ENCODE results near the gene SLC2A6. TPM values are rescaled to one million over a fixed set of nuclear protein-coding genes. Genes with fewer than 3 reads are reported as not detected.

SLC2A6 gene
- polyA plus RNA-seq, 1 experiment, result 1.7 TPM

GRCh38 chr9:133515240-133515610 lies 36.3 kb upstream of the SLC2A6 start:
- Histone ChIP-seq H3K4me3 (ENCODE audit: low read depth, low read length) (no peak overlapping the region), H3K27ac (ENCODE audit: low read depth, low read length) (no peak overlapping the region), H3K27me3 (ENCODE audit: control insufficient read depth, insufficient read depth, low read length) (peaks cover 45% of the 10 kb centered on the region), H3K9me3 (ENCODE audit: control insufficient read depth, insufficient read depth, low read length) (peaks cover 16% of the 10 kb centered on the region; the same call in 1 of the 2 replicates)
- ChIA-PET CTCF (no interaction called here), POLR2A (no interaction called here)
- TF ChIP-seq CTCF (IDR thresholded peaks at IDR 0.05; ENCODE audit: low read depth, low read length), result no peak
- DNase-seq (ENCODE audit: low read depth, low spot score), result no peak

- H3K4me3 ChIP-seq (ENCODE audit: low read depth, low read length), result no peak overlapping the region
- ChIA-PET POLR2A (no interaction called here), CTCF (no interaction called here)
- TF ChIP-seq CTCF (IDR thresholded peaks at IDR 0.05; ENCODE audit: low read depth, low read length), result no peak
- H3K9me3 ChIP-seq (ENCODE audit: control insufficient read depth, insufficient read depth, low read length), result peaks cover 16% of the 10 kb centered on the region; the same call in 1 of the 2 replicates
- peaks cover 47% of the 10 kb centered on the region for H3K27me3 ChIP-seq (ENCODE audit: control insufficient read depth, insufficient read depth, low read length)
- DNase-seq (ENCODE audit: low read depth, low spot score), result no peak
- no peak overlapping the region for H3K27ac ChIP-seq (ENCODE audit: low read depth, low read length)
These were observed 35.8 kb upstream of the SLC2A6 start for GRCh38 chr9:133514460-133515239.

- H3K9me3 ChIP-seq (ENCODE audit: control insufficient read depth, insufficient read depth, low read length), result peaks cover 16% of the 10 kb centered on the region; the same call in 1 of the 2 replicates
- ChIA-PET CTCF (no interaction called here), POLR2A (no interaction called here)
- H3K27ac ChIP-seq (ENCODE audit: low read depth, low read length), result no peak overlapping the region
- no peak overlapping the region for H3K4me3 ChIP-seq (ENCODE audit: low read depth, low read length)
- peaks cover 46% of the 10 kb centered on the region for H3K27me3 ChIP-seq (ENCODE audit: control insufficient read depth, insufficient read depth, low read length)
- TF ChIP-seq CTCF (IDR thresholded peaks at IDR 0.05; ENCODE audit: low read depth, low read length), result no peak
- no peak for DNase-seq (ENCODE audit: low read depth, low spot score)
These were observed 34.6 kb upstream of the SLC2A6 start for GRCh38 chr9:133513214-133514100.

- no peak for DNase-seq (ENCODE audit: low read depth, low spot score)
- Histone ChIP-seq H3K27ac (ENCODE audit: low read depth, low read length) (no peak overlapping the region), H3K9me3 (ENCODE audit: control insufficient read depth, insufficient read depth, low read length) (peaks cover 16% of the 10 kb centered on the region; the same call in 1 of the 2 replicates), H3K4me3 (ENCODE audit: low read depth, low read length) (no peak overlapping the region), H3K27me3 (ENCODE audit: control insufficient read depth, insufficient read depth, low read length) (peaks cover 46% of the 10 kb centered on the region)
- no peak for TF ChIP-seq CTCF (IDR thresholded peaks at IDR 0.05; ENCODE audit: low read depth, low read length)
- CTCF ChIA-PET, result no interaction called here
- POLR2A ChIA-PET, result no interaction called here
These were observed 33.6 kb upstream of the SLC2A6 start for GRCh38 chr9:133512253-133513213.

All from AG04450 (cell line).